ENCODE measurements around the gene DHH.

DHH gene

GRCh38 chr12:49133014-49133413 lies 38.4 kb upstream of the DHH start:
- peaks cover 12% of the 10 kb centered on the region for H3F3A ChIP-seq (ENCODE audit: low read depth)
- H4K20me1 ChIP-seq (ENCODE audit: insufficient read depth, low read length, poor library complexity, severe bottlenecking), result peaks cover 22% of the 10 kb centered on the region
- peak overlapping the region; percentile 91 for H3K4me2 ChIP-seq (ENCODE audit: low read depth, low read length, poor library complexity, severe bottlenecking)
- H3K36me3 ChIP-seq (ENCODE audit: insufficient read depth, low read length), result peaks cover 19% of the 10 kb centered on the region
- peaks cover 11% of the 10 kb centered on the region for H3K27me3 ChIP-seq (ENCODE audit: insufficient read depth, low read length, poor library complexity, severe bottlenecking)
- no peak overlapping the region for H2AFZ ChIP-seq (ENCODE audit: low read length)
- H3K9me2 ChIP-seq (replicated peaks; ENCODE audit: low read depth, low read length), result no peaks in the 10 kb centered on the region
- TF ChIP-seq CTCF (conservative IDR thresholded peaks at IDR 0.05; ENCODE audit: low read length), result no peak
- TF ChIP-seq EZH2phosphoT487 (IDR thresholded peaks at IDR 0.05; ENCODE audit: borderline replicate concordance), result no peak
- H3K79me2 ChIP-seq (ENCODE audit: insufficient read depth, low read length), result peaks cover 68% of the 10 kb centered on the region
- H3K9ac ChIP-seq (ENCODE audit: low read depth, low read length, poor library complexity, severe bottlenecking), result peak overlapping the region; percentile 100
- H3K9me3 ChIP-seq (ENCODE audit: insufficient read depth, low read depth, low read length), result no peaks in the 10 kb centered on the region
- peak overlapping the region; percentile 77 for H3K4me3 ChIP-seq (ENCODE audit: low read length, poor library complexity, severe bottlenecking)
- H3K4me1 ChIP-seq (ENCODE audit: insufficient read depth, low read length, poor library complexity, severe bottlenecking), result peaks cover 31% of the 10 kb centered on the region

GRCh38 chr12:49131894-49132461 lies 37.4 kb upstream of the DHH start:
- peak overlapping the region; percentile 77 for H3K4me3 ChIP-seq (ENCODE audit: low read length, poor library complexity, severe bottlenecking)
- TF ChIP-seq CTCF (conservative IDR thresholded peaks at IDR 0.05; ENCODE audit: low read length), result no peak
- peak overlapping the region; percentile 61 for H2AFZ ChIP-seq (ENCODE audit: low read length)

GRCh38 chr12:49131051-49131893 lies 36.7 kb upstream of the DHH start, which contains the start of gene TUBA1B:
TUBA1B (minus strand) TSS chr12:49131395; CDS start chr12:49131300, 95 bp downstream.
- H4K20me1 ChIP-seq (ENCODE audit: insufficient read depth, low read length, poor library complexity, severe bottlenecking), result peaks cover 36% of the 10 kb centered on the region
- H3F3A ChIP-seq (ENCODE audit: low read depth), result peaks cover 26% of the 10 kb centered on the region
- H3K4me3 ChIP-seq (ENCODE audit: low read length, poor library complexity, severe bottlenecking), result peak within 1 kb of the TSS; percentile 89
- peaks cover 34% of the 10 kb centered on the region for H3K4me1 ChIP-seq (ENCODE audit: insufficient read depth, low read length, poor library complexity, severe bottlenecking)
- peaks cover 35% of the 10 kb centered on the region for H3K36me3 ChIP-seq (ENCODE audit: insufficient read depth, low read length)
- TF ChIP-seq EZH2phosphoT487 (IDR thresholded peaks at IDR 0.05; ENCODE audit: borderline replicate concordance), result no peak
- TF ChIP-seq CTCF (conservative IDR thresholded peaks at IDR 0.05; ENCODE audit: low read length), result no peak
- peaks cover 71% of the 10 kb centered on the region for H3K79me2 ChIP-seq (ENCODE audit: insufficient read depth, low read length)
- H3K4me2 ChIP-seq (ENCODE audit: low read depth, low read length, poor library complexity, severe bottlenecking), result peak within 1 kb of the TSS; percentile 91
- H3K27me3 ChIP-seq (ENCODE audit: insufficient read depth, low read length, poor library complexity, severe bottlenecking), result peaks cover 11% of the 10 kb centered on the region
- H3K9me2 ChIP-seq (replicated peaks; ENCODE audit: low read depth, low read length), result no peaks in the 10 kb centered on the region
- peak within 1 kb of the TSS; percentile 61 for H2AFZ ChIP-seq (ENCODE audit: low read length)
- no peaks in the 10 kb centered on the region for H3K9me3 ChIP-seq (ENCODE audit: insufficient read depth, low read depth, low read length)
- H3K9ac ChIP-seq (ENCODE audit: low read depth, low read length, poor library complexity, severe bottlenecking), result peak within 1 kb of the TSS; percentile 100

More at GRCh38 chr12:49131894-49132461, 37.4 kb upstream of the DHH start:
- peaks cover 11% of the 10 kb centered on the region for H3K27me3 ChIP-seq (ENCODE audit: insufficient read depth, low read length, poor library complexity, severe bottlenecking)
- H3K4me1 ChIP-seq (ENCODE audit: insufficient read depth, low read length, poor library complexity, severe bottlenecking), result peaks cover 34% of the 10 kb centered on the region
- H3K79me2 ChIP-seq (ENCODE audit: insufficient read depth, low read length), result peaks cover 72% of the 10 kb centered on the region
- peak overlapping the region; percentile 100 for H3K9ac ChIP-seq (ENCODE audit: low read depth, low read length, poor library complexity, severe bottlenecking)
- peaks cover 21% of the 10 kb centered on the region for H3F3A ChIP-seq (ENCODE audit: low read depth)
- H3K9me2 ChIP-seq (replicated peaks; ENCODE audit: low read depth, low read length), result no peaks in the 10 kb centered on the region
- peak overlapping the region; percentile 91 for H3K4me2 ChIP-seq (ENCODE audit: low read depth, low read length, poor library complexity, severe bottlenecking)
- peaks cover 32% of the 10 kb centered on the region for H4K20me1 ChIP-seq (ENCODE audit: insufficient read depth, low read length, poor library complexity, severe bottlenecking)
- no peaks in the 10 kb centered on the region for H3K9me3 ChIP-seq (ENCODE audit: insufficient read depth, low read depth, low read length)
- peaks cover 30% of the 10 kb centered on the region for H3K36me3 ChIP-seq (ENCODE audit: insufficient read depth, low read length)
